Adrenal gland (tissue), 12 donors: ENCODE measurements around the gene CES2. TPM values are rescaled to one million over a fixed set of nuclear protein-coding genes. Genes with fewer than 3 reads are reported as not detected.

Source experiments
- DNase-seq, 7 donors: peaks; one replicate each; pipeline ENCODE4 v3.0.0-alpha.2; 2019 to 2020
- H3K27ac ChIP-seq, 5 donors: fragments of 200-600 bp; sonication (generic) in 4 of 5; 1 replicate in 3 of 5; 2 replicates in 2 of 5; pipeline versions ENCODE4 v1.5.1 to v1.8.0; 2016 to 2020; ENCODE audit warnings: mild to moderate bottlenecking in 1 of 5
- H3K27me3 ChIP-seq: fragments of 200-600 bp; 2 replicates; pipeline ENCODE4 v1.8.0; 2021
- H3K36me3 ChIP-seq, 2 donors: fragments of 200-600 bp; replicated peaks in 1 of 2; 1 replicate in 1 of 2; 2 replicates in 1 of 2; pipeline versions ENCODE4 v1.5.1 to v1.8.0; 2018 to 2022
- H3K4me1 ChIP-seq, 2 donors: fragments of 200-600 bp; replicated peaks in 1 of 2; 1 replicate in 1 of 2; 2 replicates in 1 of 2; pipeline versions ENCODE4 v1.5.1 to v1.8.0; 2018 to 2021
- H3K4me3 ChIP-seq, 4 donors: fragments of 200-600 bp; sonication (generic) in 3 of 4; one replicate each; pipeline ENCODE4 v1.5.1; 2016 to 2018
- H3K9me3 ChIP-seq, 3 donors: fragments of 200-600 bp; sonication (generic) in 1 of 3; replicated peaks in 1 of 3; 1 replicate in 2 of 3; 2 replicates in 1 of 3; pipeline versions ENCODE4 v1.5.1 to v1.8.0; 2016 to 2021
- CTCF ChIP-seq, 6 experiments: fragments of 450-650 bp in 4 of 6; fragments of 200-600 bp in 2 of 6; sonication (generic) in 1 of 6; IDR thresholded peaks; 1 replicate in 5 of 6; 2 replicates in 1 of 6; pipeline versions ENCODE4 v1.5.1 to v1.8.0; 2016 to 2021; ENCODE audit warnings: antibody characterized with exemption in 6 of 6, mild to moderate bottlenecking in 2 of 6, moderate library complexity in 1 of 6
- POLR2A ChIP-seq, 2 donors: fragments of 450-650 bp; IDR thresholded peaks; one replicate each; pipeline ENCODE4 v1.6.1; 2017; ENCODE audit warnings: antibody characterized with exemption in 2 of 2, mild to moderate bottlenecking in 2 of 2, moderate library complexity in 1 of 2
- WGBS, 4 donors: extraction: QIAGEN DNeasy Blood & Tissue Kit in 2 of 4; methylation state at CpG; one replicate each; pipeline versions ENCODE4 v1.1.5 to v1.1.7; 2013 to 2017; 5-methylcytosine and 5-hydroxymethylcytosine counted together
- intact Hi-C, 2 donors: fragments of 100-400 bp; cut with DNase I; formaldehyde crosslinking; loops; one replicate each; pipeline versions ENCODE4 v1.14.1 to v1.15.0; 2022 to 2023
- polyA plus RNA-seq, 3 donors: library from polyadenylated mRNA; stranded (reverse); fragments of 200-250 nt in 2 of 3; fragments of 350-450 nt in 1 of 3; fragmentation: Illumina TruSeq in 1 of 3; extraction: RNeasy Lipid Tissue Mini Kit (QIAGEN cat#74804) in 1 of 3; gene quantifications; one replicate each; pipeline ENCODE4 v1.2.3, GENCODE V29; 2013 to 2014
- total RNA-seq, 9 donors: library from RNA; depleted of rRNA in 4 of 9; stranded (reverse); fragments of >200 nt in 4 of 9; fragments of 120-200 nt in 1 of 9; fragmentation: NEBNext Ultra II Directional in 1 of 9; extraction: Animal tissue kit (Norgen Biotek cat#: 25700) in 1 of 9; gene quantifications; one replicate each; pipeline versions ENCODE4 v1.1.0 to v1.2.4, GENCODE V29; 2013 to 2023
- donor health status: healthy with polysubstance abuse.
- donor health status: Bipolar disorder and iron deficiency.
- donor health status: DM: yes; HTN: yes; CAD: no.
- donor health status: DM: no; HTN: no; CAD: no.
- donor health status: DM: no; HTN: no; CAD: no.
- donor health status: DM: yes; HTN: yes; CAD: no.

The CES2 gene
- total and polyA plus RNA-seq, 12 donors: 25.6 to 133 (median 85.3) TPM

DNA sequence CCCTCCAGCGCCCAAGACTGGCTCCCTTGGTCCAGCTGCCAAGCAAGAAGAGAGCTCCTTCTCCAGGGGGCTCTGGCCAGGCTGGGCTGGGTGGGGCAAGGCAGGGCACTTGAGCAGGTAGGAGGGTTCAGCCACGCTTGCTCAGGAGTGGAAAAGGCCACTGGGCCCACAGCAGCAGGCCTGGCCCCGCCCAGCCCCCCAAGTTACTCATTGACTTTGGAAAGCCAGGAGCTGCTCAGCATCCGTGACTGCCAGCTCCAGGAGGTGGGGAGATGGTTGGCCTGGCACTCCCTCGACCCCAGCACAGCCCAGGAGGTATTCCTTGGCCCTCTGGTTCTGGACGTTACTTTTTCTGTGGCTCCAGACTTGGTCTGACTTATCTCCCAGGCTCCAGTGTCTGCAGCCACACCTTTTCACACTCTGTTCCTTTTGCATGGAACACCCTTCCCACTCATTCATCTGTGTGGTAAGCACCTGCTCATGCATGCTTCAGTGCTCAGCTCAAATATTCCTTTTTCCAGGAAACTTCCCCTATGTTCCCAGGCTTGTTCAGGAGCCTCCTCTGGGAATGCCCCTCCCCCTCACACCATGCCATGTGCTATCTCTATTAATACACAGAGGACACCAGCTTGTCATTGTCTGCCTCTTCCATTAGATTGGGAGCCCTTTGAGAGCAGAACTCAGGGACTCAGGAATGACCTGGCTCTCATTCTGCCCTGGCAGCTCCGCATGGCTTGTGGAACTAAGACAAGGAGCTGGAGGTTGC is 16.3 kb upstream of the CES2 start, which contains the start of gene CDH16:
Gene CDH16 (minus strand): TSS at position 83 of the 766 bp plus-strand sequence. CDS start 820 bp downstream, outside the sequence.
- TF ChIP-seq CTCF (IDR thresholded peaks at IDR 0.05): no peak
- Histone ChIP-seq H3K9me3 (no peaks in the 10 kb centered on the region), H3K4me1 (peaks cover 4 to 6% of the 10 kb centered on the region in 2 donors), H3K27me3 (no peaks in the 10 kb centered on the region), H3K27ac (no peak within 1 kb of the TSS), H3K36me3 (no peaks in the 10 kb centered on the region), H3K4me3 (no peak within 1 kb of the TSS)
- intact Hi-C loops: no loop called here
- no peak for DNase-seq
- WGBS, 4 donors: 64 to 78% (median 75%) methylated on average over 5 to 7 of the region's 7 CpGs

- WGBS, 4 donors: 46 to 62% (median 58%) methylated on average over 4 to 5 of the region's 5 CpGs
- Histone ChIP-seq H3K27ac (no peak overlapping the region), H3K36me3 (no peaks in the 10 kb centered on the region), H3K4me3 (no peak overlapping the region), H3K4me1 (peaks cover 4 to 6% of the 10 kb centered on the region in 2 donors), H3K27me3 (no peaks in the 10 kb centered on the region), H3K9me3 (no peaks in the 10 kb centered on the region)
- intact Hi-C loops: no loop called here
- TF ChIP-seq CTCF (IDR thresholded peaks at IDR 0.05) (no peak), POLR2A (IDR thresholded peaks at IDR 0.05) (no peak)
- no peak for DNase-seq
Measured at GRCh38 chr16:66919569-66920298, 15.6 kb upstream of the CES2 start.

DNA sequence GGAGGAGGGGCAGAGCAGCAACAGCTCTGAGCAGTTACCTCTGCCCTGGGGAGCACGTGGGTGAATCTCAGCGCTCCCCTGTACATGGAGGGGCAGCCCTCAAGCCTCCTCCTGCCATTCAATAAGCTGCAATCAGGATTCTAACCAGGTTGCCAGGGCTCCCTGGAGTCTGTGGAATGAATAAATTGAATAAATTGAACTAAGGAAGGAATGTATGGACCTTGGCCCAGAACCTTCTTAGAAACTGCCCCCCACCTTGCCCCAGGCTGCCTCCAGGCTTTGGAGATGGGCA is 15.1 kb upstream of the CES2 start:
- Histone ChIP-seq H3K4me3 (no peak overlapping the region), H3K36me3 (no peaks in the 10 kb centered on the region), H3K9me3 (no peaks in the 10 kb centered on the region), H3K27me3 (no peaks in the 10 kb centered on the region), H3K4me1 (peaks cover 7 to 8% of the 10 kb centered on the region in 2 donors), H3K27ac (no peak overlapping the region)
- TF ChIP-seq CTCF (IDR thresholded peaks at IDR 0.05) (no peak), POLR2A (IDR thresholded peaks at IDR 0.05) (no peak)
- 66 to 75% (median 70%) methylated on average over 2 of the region's 2 CpGs; no CpG with 5 or more reads in 1 of the 4 donors for WGBS, 4 donors
- DNase-seq: no peak
- intact Hi-C loops: no loop called here

GRCh38 chr16:66920924-66921680 is 14.2 kb upstream of the CES2 start:
- Histone ChIP-seq H3K27me3 (no peaks in the 10 kb centered on the region), H3K4me3 (no peak overlapping the region), H3K36me3 (no peaks in the 10 kb centered on the region), H3K4me1 (peaks cover 16 to 17% of the 10 kb centered on the region in 2 donors), H3K9me3 (no peaks in the 10 kb centered on the region), H3K27ac (no peak overlapping the region)
- intact Hi-C loops: no loop called here
- 76 to 87% (median 82%) methylated on average over 6 to 9 of the region's 9 CpGs for WGBS, 4 donors
- no peak for DNase-seq
- TF ChIP-seq CTCF (IDR thresholded peaks at IDR 0.05): no peak
- no peak for TF ChIP-seq POLR2A (IDR thresholded peaks at IDR 0.05)
